ENCODE results near the gene COPG1. TPM values are rescaled to one million over a fixed set of nuclear protein-coding genes. Genes with fewer than 3 reads are reported as not detected.

COPG1 gene
- total and polyA plus RNA-seq, 2 experiments from 2014 or later, result 50.0 to 106 TPM

DNA sequence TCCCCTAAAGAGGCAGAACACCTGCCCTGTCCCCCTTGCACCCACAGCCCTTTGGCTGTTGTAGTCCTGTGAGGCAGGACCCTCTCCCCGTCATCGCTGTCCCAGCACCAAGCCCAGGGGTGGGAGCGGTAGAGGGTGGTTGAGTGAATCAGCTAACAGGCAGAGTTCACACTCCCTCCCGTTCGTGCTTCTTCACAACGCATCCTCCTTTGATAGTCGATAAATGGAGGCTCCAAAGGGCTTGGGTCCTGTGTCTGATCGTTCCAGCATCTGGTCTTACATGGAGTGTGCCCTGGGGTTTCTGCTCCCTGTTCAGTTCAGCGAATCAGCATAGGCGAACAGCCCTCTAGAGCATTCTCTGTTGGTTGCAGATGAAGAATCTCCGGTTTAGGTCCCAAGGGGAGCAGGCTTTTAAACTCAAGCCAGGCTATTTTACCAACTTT, 28.4 kb downstream of the COPG1 start (continued):
- TF ChIP-seq, protein P1, sequence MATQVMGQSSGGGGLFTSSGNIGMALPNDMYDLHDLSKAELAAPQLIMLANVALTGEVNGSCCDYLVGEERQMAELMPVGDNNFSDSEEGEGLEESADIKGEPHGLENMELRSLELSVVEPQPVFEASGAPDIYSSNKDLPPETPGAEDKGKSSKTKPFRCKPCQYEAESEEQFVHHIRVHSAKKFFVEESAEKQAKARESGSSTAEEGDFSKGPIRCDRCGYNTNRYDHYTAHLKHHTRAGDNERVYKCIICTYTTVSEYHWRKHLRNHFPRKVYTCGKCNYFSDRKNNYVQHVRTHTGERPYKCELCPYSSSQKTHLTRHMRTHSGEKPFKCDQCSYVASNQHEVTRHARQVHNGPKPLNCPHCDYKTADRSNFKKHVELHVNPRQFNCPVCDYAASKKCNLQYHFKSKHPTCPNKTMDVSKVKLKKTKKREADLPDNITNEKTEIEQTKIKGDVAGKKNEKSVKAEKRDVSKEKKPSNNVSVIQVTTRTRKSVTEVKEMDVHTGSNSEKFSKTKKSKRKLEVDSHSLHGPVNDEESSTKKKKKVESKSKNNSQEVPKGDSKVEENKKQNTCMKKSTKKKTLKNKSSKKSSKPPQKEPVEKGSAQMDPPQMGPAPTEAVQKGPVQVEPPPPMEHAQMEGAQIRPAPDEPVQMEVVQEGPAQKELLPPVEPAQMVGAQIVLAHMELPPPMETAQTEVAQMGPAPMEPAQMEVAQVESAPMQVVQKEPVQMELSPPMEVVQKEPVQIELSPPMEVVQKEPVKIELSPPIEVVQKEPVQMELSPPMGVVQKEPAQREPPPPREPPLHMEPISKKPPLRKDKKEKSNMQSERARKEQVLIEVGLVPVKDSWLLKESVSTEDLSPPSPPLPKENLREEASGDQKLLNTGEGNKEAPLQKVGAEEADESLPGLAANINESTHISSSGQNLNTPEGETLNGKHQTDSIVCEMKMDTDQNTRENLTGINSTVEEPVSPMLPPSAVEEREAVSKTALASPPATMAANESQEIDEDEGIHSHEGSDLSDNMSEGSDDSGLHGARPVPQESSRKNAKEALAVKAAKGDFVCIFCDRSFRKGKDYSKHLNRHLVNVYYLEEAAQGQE (IDR thresholded peaks at IDR 0.05; ENCODE audit: unreplicated experiment), result no peak
- TF ChIP-seq POLR2AphosphoS5 (IDR thresholded peaks at IDR 0.05; ENCODE audit: low read depth) (no peak), CREB1 (CRISPR knock-in tag; IDR thresholded peaks at IDR 0.05; ENCODE audit: low read depth) (no peak), JUNB (IDR thresholded peaks at IDR 0.05; ENCODE audit: unreplicated experiment) (no peak), STAT1 (IDR thresholded peaks at IDR 0.05; ENCODE audit: unreplicated experiment) (no peak)

DNA sequence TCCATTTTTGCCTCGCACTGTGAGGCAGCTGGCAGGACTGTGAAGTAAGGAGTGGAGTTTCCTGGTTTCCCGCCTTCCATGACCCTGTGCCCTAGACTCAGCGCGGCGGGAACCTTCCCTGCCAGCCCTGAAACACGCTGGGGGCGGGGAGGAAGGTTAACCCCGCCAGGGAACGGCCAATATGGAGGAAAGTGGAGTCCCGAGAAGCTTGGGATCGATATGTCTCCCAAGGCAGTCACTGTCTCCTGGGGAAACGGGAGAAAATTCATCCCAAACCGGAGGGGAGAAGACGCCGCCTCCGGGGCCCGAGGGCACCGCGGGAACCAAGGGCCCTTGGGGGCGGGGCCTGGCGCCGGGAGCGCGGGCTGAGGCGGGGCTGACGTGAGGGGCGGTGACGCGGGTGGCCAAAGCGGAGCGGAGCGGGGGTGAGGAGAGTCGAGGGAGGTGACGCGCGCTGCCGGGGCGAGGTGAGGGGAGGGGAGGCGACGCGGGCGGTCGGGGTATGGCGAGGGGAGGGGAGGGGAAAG, 29.1 kb downstream of the COPG1 start, which contains the start of gene HMCES:
Gene HMCES, plus strand, starts transcription at position 432 of the 527 bp plus-strand sequence. CDS start 863 bp downstream, outside the sequence.
- Histone ChIP-seq H3K27ac (ENCODE audit: low read depth) (peak within 1 kb of the TSS; percentile 95), H3K4me3 (peak within 1 kb of the TSS; percentile 90), H3K9me2 (ENCODE audit: insufficient read depth) (no peaks in the 10 kb centered on the region), H3K4me2 (peak within 1 kb of the TSS; percentile 98), H3K27me3 (ENCODE audit: insufficient read depth) (no peaks in the 10 kb centered on the region), H2AFZ (peak within 1 kb of the TSS; percentile 89), H3F3A (replicated peaks; ENCODE audit: low read depth) (peaks cover 7% of the 10 kb centered on the region), H3K79me2 (replicated peaks; ENCODE audit: insufficient read depth) (peaks cover 20% of the 10 kb centered on the region), H3K36me3 (ENCODE audit: insufficient read depth) (peaks cover 20% of the 10 kb centered on the region), H4K20me1 (replicated peaks; ENCODE audit: insufficient read depth) (no peaks in the 10 kb centered on the region; the same call in 1 of the 2 replicates), H3K4me1 (ENCODE audit: insufficient read depth) (peaks cover 20% of the 10 kb centered on the region)
- ATAC-seq (peak; percentile 85), DNase-seq (ENCODE audit: low spot score) (peak; percentile 98)
- Mint-ChIP-seq H3K4me3 (peak within 1 kb of the TSS; percentile 95), H3K9me3 (no peaks in the 10 kb centered on the region), H3K4me1 (peaks cover 23% of the 10 kb centered on the region), H3K36me3 (ENCODE audit: low read depth) (peaks cover 43% of the 10 kb centered on the region), H3K27me3 (ENCODE audit: insufficient read depth, low read depth, poor library complexity) (peaks cover 15% of the 10 kb centered on the region), H3K27ac (peak within 1 kb of the TSS; percentile 99)
- TF ChIP-seq JUNB (IDR thresholded peaks at IDR 0.05; ENCODE audit: unreplicated experiment) (no peak), NANOG (IDR thresholded peaks at IDR 0.05; ENCODE audit: borderline replicate concordance) (no peak), POLR2AphosphoS5 (IDR thresholded peaks at IDR 0.05; ENCODE audit: low read depth) (peak; percentile 74), ZNF331 (CRISPR knock-in tag; IDR thresholded peaks at IDR 0.05; ENCODE audit: low read depth) (no peak), EZH2phosphoT487 (IDR thresholded peaks at IDR 0.05; ENCODE audit: unreplicated experiment) (no peak), EZH2 (IDR thresholded peaks at IDR 0.05; ENCODE audit: low read depth, unreplicated experiment) (no peak), CREB1 (CRISPR knock-in tag; IDR thresholded peaks at IDR 0.05; ENCODE audit: low read depth) (peak; percentile 84), STAT1 (IDR thresholded peaks at IDR 0.05; ENCODE audit: unreplicated experiment) (no peak), ZNF114 (CRISPR knock-in tag; IDR thresholded peaks at IDR 0.05) (no peak)
- TF ChIP-seq, protein P1 (IDR thresholded peaks at IDR 0.05; ENCODE audit: unreplicated experiment), result no peak
- TF ChIP-seq, protein P2, sequence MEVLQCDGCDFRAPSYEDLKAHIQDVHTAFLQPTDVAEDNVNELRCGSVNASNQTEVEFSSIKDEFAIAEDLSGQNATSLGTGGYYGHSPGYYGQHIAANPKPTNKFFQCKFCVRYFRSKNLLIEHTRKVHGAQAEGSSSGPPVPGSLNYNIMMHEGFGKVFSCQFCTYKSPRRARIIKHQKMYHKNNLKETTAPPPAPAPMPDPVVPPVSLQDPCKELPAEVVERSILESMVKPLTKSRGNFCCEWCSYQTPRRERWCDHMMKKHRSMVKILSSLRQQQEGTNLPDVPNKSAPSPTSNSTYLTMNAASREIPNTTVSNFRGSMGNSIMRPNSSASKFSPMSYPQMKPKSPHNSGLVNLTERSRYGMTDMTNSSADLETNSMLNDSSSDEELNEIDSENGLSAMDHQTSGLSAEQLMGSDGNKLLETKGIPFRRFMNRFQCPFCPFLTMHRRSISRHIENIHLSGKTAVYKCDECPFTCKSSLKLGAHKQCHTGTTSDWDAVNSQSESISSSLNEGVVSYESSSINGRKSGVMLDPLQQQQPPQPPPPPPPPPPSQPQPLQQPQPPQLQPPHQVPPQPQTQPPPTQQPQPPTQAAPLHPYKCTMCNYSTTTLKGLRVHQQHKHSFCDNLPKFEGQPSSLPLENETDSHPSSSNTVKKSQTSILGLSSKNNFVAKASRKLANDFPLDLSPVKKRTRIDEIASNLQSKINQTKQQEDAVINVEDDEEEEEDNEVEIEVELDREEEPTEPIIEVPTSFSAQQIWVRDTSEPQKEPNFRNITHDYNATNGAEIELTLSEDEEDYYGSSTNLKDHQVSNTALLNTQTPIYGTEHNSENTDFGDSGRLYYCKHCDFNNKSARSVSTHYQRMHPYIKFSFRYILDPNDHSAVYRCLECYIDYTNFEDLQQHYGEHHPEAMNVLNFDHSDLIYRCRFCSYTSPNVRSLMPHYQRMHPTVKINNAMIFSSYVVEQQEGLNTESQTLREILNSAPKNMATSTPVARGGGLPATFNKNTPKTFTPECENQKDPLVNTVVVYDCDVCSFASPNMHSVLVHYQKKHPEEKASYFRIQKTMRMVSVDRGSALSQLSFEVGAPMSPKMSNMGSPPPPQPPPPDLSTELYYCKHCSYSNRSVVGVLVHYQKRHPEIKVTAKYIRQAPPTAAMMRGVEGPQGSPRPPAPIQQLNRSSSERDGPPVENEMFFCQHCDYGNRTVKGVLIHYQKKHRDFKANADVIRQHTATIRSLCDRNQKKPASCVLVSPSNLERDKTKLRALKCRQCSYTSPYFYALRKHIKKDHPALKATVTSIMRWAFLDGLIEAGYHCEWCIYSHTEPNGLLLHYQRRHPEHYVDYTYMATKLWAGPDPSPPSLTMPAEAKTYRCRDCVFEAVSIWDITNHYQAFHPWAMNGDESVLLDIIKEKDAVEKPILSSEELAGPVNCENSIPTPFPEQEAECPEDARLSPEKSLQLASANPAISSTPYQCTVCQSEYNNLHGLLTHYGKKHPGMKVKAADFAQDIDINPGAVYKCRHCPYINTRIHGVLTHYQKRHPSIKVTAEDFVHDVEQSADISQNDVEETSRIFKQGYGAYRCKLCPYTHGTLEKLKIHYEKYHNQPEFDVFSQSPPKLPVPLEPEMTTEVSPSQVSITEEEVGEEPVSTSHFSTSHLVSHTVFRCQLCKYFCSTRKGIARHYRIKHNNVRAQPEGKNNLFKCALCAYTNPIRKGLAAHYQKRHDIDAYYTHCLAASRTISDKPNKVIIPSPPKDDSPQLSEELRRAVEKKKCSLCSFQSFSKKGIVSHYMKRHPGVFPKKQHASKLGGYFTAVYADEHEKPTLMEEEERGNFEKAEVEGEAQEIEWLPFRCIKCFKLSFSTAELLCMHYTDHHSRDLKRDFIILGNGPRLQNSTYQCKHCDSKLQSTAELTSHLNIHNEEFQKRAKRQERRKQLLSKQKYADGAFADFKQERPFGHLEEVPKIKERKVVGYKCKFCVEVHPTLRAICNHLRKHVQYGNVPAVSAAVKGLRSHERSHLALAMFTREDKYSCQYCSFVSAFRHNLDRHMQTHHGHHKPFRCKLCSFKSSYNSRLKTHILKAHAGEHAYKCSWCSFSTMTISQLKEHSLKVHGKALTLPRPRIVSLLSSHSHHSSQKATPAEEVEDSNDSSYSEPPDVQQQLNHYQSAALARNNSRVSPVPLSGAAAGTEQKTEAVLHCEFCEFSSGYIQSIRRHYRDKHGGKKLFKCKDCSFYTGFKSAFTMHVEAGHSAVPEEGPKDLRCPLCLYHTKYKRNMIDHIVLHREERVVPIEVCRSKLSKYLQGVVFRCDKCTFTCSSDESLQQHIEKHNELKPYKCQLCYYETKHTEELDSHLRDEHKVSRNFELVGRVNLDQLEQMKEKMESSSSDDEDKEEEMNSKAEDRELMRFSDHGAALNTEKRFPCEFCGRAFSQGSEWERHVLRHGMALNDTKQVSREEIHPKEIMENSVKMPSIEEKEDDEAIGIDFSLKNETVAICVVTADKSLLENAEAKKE (CRISPR knock-in tag; IDR thresholded peaks at IDR 0.05), result no peak
